NT2/D1 (cell line): Measurements from ENCODE around the gene ATP1B4.

Experiments
- DNase-seq: peaks from one replicate; pipeline ENCODE4 v3.0.0-alpha.2; 2011; ENCODE audit warnings: low read depth, low spot score
- H3K27me3 ChIP-seq: 2 replicates; pipeline ENCODE4 v1.6.0; 2011; ENCODE audit warnings: mild to moderate bottlenecking; ENCODE audit not compliant: insufficient read length, insufficient read depth
- H3K36me3 ChIP-seq: 2 replicates; pipeline ENCODE4 v1.6.1; 2011; ENCODE audit warnings: mild to moderate bottlenecking, low read length, mixed read lengths; ENCODE audit not compliant: insufficient read depth, insufficient read length
- H3K4me1 ChIP-seq: 2 replicates; pipeline ENCODE4 v1.5.1; 2011; ENCODE audit not compliant: insufficient read depth, insufficient read length
- H3K4me3 ChIP-seq: 2 replicates; pipeline ENCODE4 v1.5.1; 2011; ENCODE audit warnings: low read depth; ENCODE audit not compliant: insufficient read length
- H3K9ac ChIP-seq: 2 replicates; pipeline ENCODE4 v1.6.0; 2011; ENCODE audit warnings: low read depth; ENCODE audit not compliant: insufficient read length
- H3K9me3 ChIP-seq: 2 replicates; pipeline ENCODE4 v1.5.1; 2011; ENCODE audit warnings: mild to moderate bottlenecking, low read length; ENCODE audit not compliant: insufficient read depth
- SUZ12 ChIP-seq: IDR thresholded peaks from 2 replicates; pipeline ENCODE4 v1.6.1; 2011; ENCODE audit not compliant: insufficient read length, insufficient read depth; ENCODE audit errors: extremely low read depth
- YY1 ChIP-seq: IDR thresholded peaks from 2 replicates; pipeline ENCODE4 v1.6.1; 2011; ENCODE audit not compliant: insufficient read length, insufficient read depth
- ZNF274 ChIP-seq: IDR thresholded peaks from 2 replicates; pipeline ENCODE4 v1.6.1; 2011; ENCODE audit warnings: mild to moderate bottlenecking, low read depth, low read length

The ATP1B4 gene

GRCh38 chrX:120377715-120378114 lies 15.8 kb downstream of the ATP1B4 start:
- peaks cover 25% of the 10 kb centered on the region for H3K27me3 ChIP-seq
- H3K4me1 ChIP-seq = peaks cover 2% of the 10 kb centered on the region
- H3K9me3 ChIP-seq = no peaks in the 10 kb centered on the region
- H3K4me3 ChIP-seq = no peak overlapping the region
- no peak for TF ChIP-seq SUZ12
- no peak overlapping the region for H3K9ac ChIP-seq
- no peak for DNase-seq
- H3K36me3 ChIP-seq = no peaks in the 10 kb centered on the region

GRCh38 chrX:120378570-120378969 lies 16.7 kb downstream of the ATP1B4 start:
- Histone ChIP-seq H3K4me1 (peaks cover 2% of the 10 kb centered on the region), H3K9me3 (no peaks in the 10 kb centered on the region), H3K36me3 (no peaks in the 10 kb centered on the region), H3K9ac (no peak overlapping the region), H3K4me3 (no peak overlapping the region), H3K27me3 (peaks cover 25% of the 10 kb centered on the region)
- TF ChIP-seq SUZ12 (no peak), ZNF274 (no peak)
- no peak for DNase-seq

DNA sequence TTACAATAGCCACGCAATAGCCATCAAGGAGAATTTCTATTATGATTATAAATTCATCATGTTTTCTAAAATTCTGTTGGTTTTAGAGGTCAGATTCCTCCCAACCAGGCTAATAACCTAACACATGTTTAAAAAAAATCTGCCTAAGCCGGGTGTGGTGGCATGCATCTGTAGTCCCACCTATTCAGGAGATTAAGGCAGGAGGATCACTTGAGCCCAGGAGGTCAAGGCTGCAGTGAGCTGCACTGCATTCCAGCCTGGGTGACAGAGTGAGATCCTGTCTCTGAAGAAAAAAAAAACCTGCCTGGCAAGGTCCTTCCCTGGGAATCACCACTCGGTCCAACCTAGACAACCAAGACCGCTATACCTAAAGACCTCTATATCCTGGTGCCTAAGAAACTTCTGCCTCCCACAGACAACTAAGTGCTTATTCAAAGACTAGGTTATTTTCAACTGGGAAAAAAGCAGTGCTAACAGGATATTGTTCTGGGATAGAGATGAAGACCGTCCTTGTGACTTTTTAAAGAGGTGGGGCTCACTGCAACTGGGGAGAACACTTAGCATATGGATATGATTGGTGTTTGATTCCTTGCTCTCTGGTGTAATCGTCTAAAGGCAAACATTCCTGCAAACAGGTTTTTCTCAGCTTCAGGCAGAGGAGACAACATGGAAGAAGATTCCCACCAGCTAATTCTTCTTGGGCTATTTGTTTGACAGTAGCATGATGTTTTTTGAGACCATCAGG lies 18.2 kb downstream of the ATP1B4 start:
- Histone ChIP-seq H3K36me3 (no peaks in the 10 kb centered on the region), H3K9me3 (no peaks in the 10 kb centered on the region), H3K4me3 (no peak overlapping the region), H3K27me3 (peaks cover 23% of the 10 kb centered on the region), H3K9ac (no peak overlapping the region), H3K4me1 (peaks cover 2% of the 10 kb centered on the region)
- no peak for DNase-seq
- TF ChIP-seq YY1 (no peak), SUZ12 (no peak), ZNF274 (no peak)

GRCh38 chrX:120380699-120381098 lies 18.8 kb downstream of the ATP1B4 start:
- H3K27me3 ChIP-seq = peaks cover 19% of the 10 kb centered on the region
- H3K4me1 ChIP-seq = peaks cover 2% of the 10 kb centered on the region
- TF ChIP-seq SUZ12 (no peak), YY1 (no peak)
- H3K36me3 ChIP-seq = no peaks in the 10 kb centered on the region
- no peak overlapping the region for H3K9ac ChIP-seq
- no peak for DNase-seq
- no peak overlapping the region for H3K4me3 ChIP-seq
- H3K9me3 ChIP-seq = no peaks in the 10 kb centered on the region

- no peak overlapping the region for H3K9ac ChIP-seq
- H3K9me3 ChIP-seq = no peaks in the 10 kb centered on the region
- TF ChIP-seq ZNF274 (no peak), YY1 (no peak)
- DNase-seq = no peak
- H3K4me3 ChIP-seq = no peak overlapping the region
- H3K4me1 ChIP-seq = no peaks in the 10 kb centered on the region
- no peaks in the 10 kb centered on the region for H3K36me3 ChIP-seq
- no peaks in the 10 kb centered on the region for H3K27me3 ChIP-seq
These were observed 39.4 kb downstream of the ATP1B4 start for GRCh38 chrX:120401301-120401700.

DNA sequence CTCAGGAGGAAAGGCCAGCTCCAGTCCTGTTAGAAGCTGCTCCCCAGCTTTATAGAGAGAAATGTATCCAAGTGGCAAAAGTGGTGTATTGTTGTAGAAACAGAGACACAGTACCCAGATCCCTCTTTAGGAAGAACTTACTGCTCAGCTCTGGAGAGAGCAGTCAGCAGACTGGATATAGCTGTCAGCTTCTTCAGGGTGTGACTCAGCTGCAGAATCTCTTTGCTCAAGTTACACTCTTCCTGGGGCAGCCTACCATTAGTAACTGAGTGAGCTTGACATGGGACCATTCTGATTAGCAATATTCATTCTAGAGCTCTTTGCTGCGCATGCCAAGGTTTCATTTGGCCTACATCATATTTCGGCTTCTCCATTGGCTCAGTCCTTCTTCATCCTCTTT lies 40.5 kb downstream of the ATP1B4 start:
- TF ChIP-seq ZNF274 (no peak), SUZ12 (no peak), YY1 (no peak)
- no peaks in the 10 kb centered on the region; the same call in 1 of the 2 replicates for H3K9me3 ChIP-seq
- no peak overlapping the region for H3K4me3 ChIP-seq
- no peaks in the 10 kb centered on the region for H3K36me3 ChIP-seq
- H3K4me1 ChIP-seq = no peaks in the 10 kb centered on the region
- no peak overlapping the region for H3K9ac ChIP-seq
- no peaks in the 10 kb centered on the region for H3K27me3 ChIP-seq
- DNase-seq = no peak

GRCh38 chrX:120406638-120407037 lies 44.7 kb downstream of the ATP1B4 start:
- Histone ChIP-seq H3K36me3 (no peaks in the 10 kb centered on the region), H3K27me3 (no peaks in the 10 kb centered on the region), H3K9me3 (peaks cover 18% of the 10 kb centered on the region; the same call in 1 of the 2 replicates), H3K9ac (no peak overlapping the region), H3K4me3 (no peak overlapping the region), H3K4me1 (no peaks in the 10 kb centered on the region)
- DNase-seq = no peak
- no peak for TF ChIP-seq ZNF274
- no peak for TF ChIP-seq YY1
- no peak for TF ChIP-seq SUZ12
